ENCODE data around the gene ABHD2.

DNA sequence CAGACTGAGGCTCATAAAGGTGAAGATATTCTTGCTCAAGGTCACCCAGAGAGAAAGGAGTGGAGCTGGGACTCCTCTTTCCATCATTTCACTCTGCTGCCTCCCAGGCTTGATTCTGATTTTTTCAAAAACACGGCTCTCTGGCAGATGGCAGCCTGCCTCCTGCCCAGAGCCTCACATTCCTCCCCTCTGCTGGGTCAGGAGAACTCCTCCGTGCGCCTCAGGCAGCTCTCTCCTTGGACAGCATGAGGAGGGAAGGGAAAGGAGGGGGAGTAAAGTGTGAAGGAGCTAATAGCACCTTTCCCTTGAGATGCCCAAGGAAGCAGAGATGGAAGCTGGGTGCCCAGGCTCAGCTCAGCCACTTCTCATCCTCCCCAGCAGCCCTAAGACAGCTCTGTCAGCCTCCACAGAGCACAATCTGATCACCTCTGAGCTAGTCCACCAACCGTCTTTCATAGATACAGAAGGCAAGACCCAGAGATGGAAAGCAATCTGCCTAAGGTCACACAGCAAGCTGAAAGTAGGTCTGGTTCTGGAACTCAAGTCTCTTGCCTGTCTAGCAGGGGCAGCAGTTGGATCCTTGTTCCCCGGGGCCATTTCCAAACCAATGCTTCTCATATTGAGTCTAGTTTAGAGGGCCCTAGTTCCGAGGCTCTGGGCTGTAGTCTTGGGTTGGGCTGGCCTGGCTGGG lies 129.6 kb downstream of the ABHD2 start:
- no peak for TF ChIP-seq POLR2A (IDR thresholded peaks at IDR 0.05)
- TF ChIP-seq, protein P1, sequence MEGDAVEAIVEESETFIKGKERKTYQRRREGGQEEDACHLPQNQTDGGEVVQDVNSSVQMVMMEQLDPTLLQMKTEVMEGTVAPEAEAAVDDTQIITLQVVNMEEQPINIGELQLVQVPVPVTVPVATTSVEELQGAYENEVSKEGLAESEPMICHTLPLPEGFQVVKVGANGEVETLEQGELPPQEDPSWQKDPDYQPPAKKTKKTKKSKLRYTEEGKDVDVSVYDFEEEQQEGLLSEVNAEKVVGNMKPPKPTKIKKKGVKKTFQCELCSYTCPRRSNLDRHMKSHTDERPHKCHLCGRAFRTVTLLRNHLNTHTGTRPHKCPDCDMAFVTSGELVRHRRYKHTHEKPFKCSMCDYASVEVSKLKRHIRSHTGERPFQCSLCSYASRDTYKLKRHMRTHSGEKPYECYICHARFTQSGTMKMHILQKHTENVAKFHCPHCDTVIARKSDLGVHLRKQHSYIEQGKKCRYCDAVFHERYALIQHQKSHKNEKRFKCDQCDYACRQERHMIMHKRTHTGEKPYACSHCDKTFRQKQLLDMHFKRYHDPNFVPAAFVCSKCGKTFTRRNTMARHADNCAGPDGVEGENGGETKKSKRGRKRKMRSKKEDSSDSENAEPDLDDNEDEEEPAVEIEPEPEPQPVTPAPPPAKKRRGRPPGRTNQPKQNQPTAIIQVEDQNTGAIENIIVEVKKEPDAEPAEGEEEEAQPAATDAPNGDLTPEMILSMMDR (IDR thresholded peaks at IDR 0.05), result no peak

All from heart left ventricle (tissue), 13 donors.